Measurements from ENCODE around the gene GPC3. TPM values are rescaled to one million over a fixed set of nuclear protein-coding genes. Genes with fewer than 3 reads are reported as not detected.

GPC3 gene
- total RNA-seq, 2 experiments from 2014 or later = 0.25 to 0.59 TPM

DNA sequence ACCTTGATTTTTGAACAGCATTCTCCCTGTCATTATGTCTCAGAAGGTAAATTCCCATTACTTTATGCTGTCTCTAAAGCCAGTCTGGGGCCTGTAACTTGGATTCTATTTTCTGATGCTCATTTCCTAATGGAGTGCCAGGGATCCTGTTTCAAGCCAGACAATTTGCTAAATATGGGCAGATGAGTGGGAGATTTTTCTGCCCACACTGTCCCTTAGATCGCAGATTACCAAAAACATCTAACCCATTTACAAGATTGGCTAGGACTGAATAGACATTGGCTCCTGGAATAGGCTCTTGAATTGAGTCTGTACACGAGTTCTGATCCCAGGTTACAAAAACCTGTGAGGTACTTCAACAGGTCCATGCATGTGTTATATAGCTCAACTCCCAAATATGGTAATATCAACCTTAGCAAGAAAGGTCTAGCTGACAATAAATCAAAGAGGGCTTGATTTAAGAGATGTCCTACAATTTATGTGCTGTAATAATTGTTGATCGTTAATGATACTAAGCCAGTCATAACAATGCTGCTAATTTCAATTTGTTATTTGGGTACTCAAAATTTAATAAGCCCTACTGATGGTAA is 5.7 kb downstream of the GPC3 start:
- Histone ChIP-seq H3K27me3 (ENCODE audit: control insufficient read depth in 1 of 2, insufficient read depth in 2 of 2, low read length in 2 of 2) (peaks cover 8 to 20% of the 10 kb centered on the region in 2 experiments), H3K36me3 (ENCODE audit: insufficient read depth, low read length) (no peaks in the 10 kb centered on the region), H3K27ac (ENCODE audit: low read depth in 1 of 2, low read length in 2 of 2) (no peak overlapping the region), H3K4me3 (ENCODE audit: low read length) (no peak overlapping the region), H3K4me1 (ENCODE audit: insufficient read depth, low read length) (peaks cover 8% of the 10 kb centered on the region), H3K9me3 (ENCODE audit: control insufficient read depth in 1 of 2, insufficient read depth in 1 of 2, low read length in 2 of 2) (no peaks in the 10 kb centered on the region)
- peaks cover 25% of the 10 kb centered on the region for H3K27me3 Mint-ChIP-seq
- no peak for TF ChIP-seq CTCF (IDR thresholded peaks at IDR 0.05)
- H3K4me3 Mint-ChIP-seq = no peak overlapping the region
- ATAC-seq (ENCODE audit: poor library complexity) (no peak), DNase-seq (no peak)
- CTCF ChIA-PET = no interaction called here
- H3K27ac Mint-ChIP-seq = no peak overlapping the region
- intact Hi-C loops (cut with DNase I, micrococcal nuclease) = no loop called here
- H3K9me3 Mint-ChIP-seq = no peaks in the 10 kb centered on the region
- H3K36me3 Mint-ChIP-seq (ENCODE audit: low read depth) = no peaks in the 10 kb centered on the region
- H3K4me1 Mint-ChIP-seq (ENCODE audit: low read depth) = peaks cover 5% of the 10 kb centered on the region
- POLR2A ChIA-PET = no interaction called here

GRCh38 chrX:133973704-133974103 is 11.7 kb downstream of the GPC3 start:
- Histone ChIP-seq H3K27ac (ENCODE audit: low read depth in 1 of 2, low read length in 2 of 2) (no peak overlapping the region), H3K4me3 (ENCODE audit: low read length) (no peak overlapping the region), H3K4me1 (ENCODE audit: insufficient read depth, low read length) (no peaks in the 10 kb centered on the region), H3K36me3 (ENCODE audit: insufficient read depth, low read length) (no peaks in the 10 kb centered on the region), H3K9me3 (ENCODE audit: control insufficient read depth in 1 of 2, insufficient read depth in 1 of 2, low read length in 2 of 2) (no peaks in the 10 kb centered on the region), H3K27me3 (ENCODE audit: control insufficient read depth in 1 of 2, insufficient read depth in 2 of 2, low read length in 2 of 2) (no peaks in the 10 kb centered on the region)
- intact Hi-C loops (cut with DNase I, micrococcal nuclease) = no loop called here
- Mint-ChIP-seq H3K4me3 (no peak overlapping the region), H3K9me3 (no peaks in the 10 kb centered on the region), H3K4me1 (ENCODE audit: low read depth) (no peaks in the 10 kb centered on the region), H3K36me3 (ENCODE audit: low read depth) (no peaks in the 10 kb centered on the region), H3K27ac (no peak overlapping the region), H3K27me3 (peaks cover 10% of the 10 kb centered on the region)
- ATAC-seq (ENCODE audit: poor library complexity) (no peak), DNase-seq (no peak)
- CTCF ChIA-PET = no interaction called here
- POLR2A ChIA-PET = no interaction called here
- no peak for TF ChIP-seq CTCF (IDR thresholded peaks at IDR 0.05)

DNA sequence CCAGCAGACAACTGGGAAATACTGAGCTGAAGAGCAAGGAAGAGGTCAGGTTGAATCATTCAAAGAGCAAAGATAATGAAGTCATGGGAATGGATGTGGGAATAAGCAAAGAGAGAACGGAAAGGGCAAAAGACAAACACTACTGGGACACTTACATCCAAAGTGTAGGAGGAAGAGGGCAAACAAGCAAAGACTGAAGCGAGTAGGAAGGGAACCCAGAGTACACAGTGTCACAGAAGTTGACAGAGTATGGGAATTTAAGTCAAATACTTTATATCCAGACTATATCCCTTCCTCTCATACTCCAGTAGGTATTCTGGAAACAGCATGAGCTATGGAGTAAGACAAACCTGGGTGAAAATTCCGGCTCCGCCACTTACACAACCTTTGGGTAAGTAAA is 12.5 kb downstream of the GPC3 start:
- CTCF ChIA-PET = no interaction called here
- POLR2A ChIA-PET = no interaction called here
- intact Hi-C loops (cut with DNase I, micrococcal nuclease) = no loop called here
- Histone ChIP-seq H3K4me3 (ENCODE audit: low read length) (no peak overlapping the region), H3K9me3 (ENCODE audit: control insufficient read depth in 1 of 2, insufficient read depth in 1 of 2, low read length in 2 of 2) (no peaks in the 10 kb centered on the region), H3K4me1 (ENCODE audit: insufficient read depth, low read length) (no peaks in the 10 kb centered on the region), H3K36me3 (ENCODE audit: insufficient read depth, low read length) (no peaks in the 10 kb centered on the region), H3K27me3 (ENCODE audit: control insufficient read depth in 1 of 2, insufficient read depth in 2 of 2, low read length in 2 of 2) (peaks cover 0 to 3% of the 10 kb centered on the region in 2 experiments), H3K27ac (ENCODE audit: low read depth in 1 of 2, low read length in 2 of 2) (no peak overlapping the region)
- DNase-seq (no peak), ATAC-seq (ENCODE audit: poor library complexity) (no peak)
- no peak for TF ChIP-seq CTCF (IDR thresholded peaks at IDR 0.05)
- H3K4me3 Mint-ChIP-seq = no peak overlapping the region
- H3K27ac Mint-ChIP-seq = no peak overlapping the region
- H3K27me3 Mint-ChIP-seq = peaks cover 10% of the 10 kb centered on the region
- no peaks in the 10 kb centered on the region for H3K9me3 Mint-ChIP-seq
- no peaks in the 10 kb centered on the region for H3K36me3 Mint-ChIP-seq (ENCODE audit: low read depth)
- H3K4me1 Mint-ChIP-seq (ENCODE audit: low read depth) = no peaks in the 10 kb centered on the region

Data from CD4-positive, alpha-beta T cell (primary cell).